ENCODE data around the gene NTF3.

GRCh38 chr12:5407034-5407856 is 24.7 kb upstream of the NTF3 start:
- TF ChIP-seq, protein P1, sequence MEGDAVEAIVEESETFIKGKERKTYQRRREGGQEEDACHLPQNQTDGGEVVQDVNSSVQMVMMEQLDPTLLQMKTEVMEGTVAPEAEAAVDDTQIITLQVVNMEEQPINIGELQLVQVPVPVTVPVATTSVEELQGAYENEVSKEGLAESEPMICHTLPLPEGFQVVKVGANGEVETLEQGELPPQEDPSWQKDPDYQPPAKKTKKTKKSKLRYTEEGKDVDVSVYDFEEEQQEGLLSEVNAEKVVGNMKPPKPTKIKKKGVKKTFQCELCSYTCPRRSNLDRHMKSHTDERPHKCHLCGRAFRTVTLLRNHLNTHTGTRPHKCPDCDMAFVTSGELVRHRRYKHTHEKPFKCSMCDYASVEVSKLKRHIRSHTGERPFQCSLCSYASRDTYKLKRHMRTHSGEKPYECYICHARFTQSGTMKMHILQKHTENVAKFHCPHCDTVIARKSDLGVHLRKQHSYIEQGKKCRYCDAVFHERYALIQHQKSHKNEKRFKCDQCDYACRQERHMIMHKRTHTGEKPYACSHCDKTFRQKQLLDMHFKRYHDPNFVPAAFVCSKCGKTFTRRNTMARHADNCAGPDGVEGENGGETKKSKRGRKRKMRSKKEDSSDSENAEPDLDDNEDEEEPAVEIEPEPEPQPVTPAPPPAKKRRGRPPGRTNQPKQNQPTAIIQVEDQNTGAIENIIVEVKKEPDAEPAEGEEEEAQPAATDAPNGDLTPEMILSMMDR (IDR thresholded peaks at IDR 0.05; ENCODE audit: low read depth, low read length, poor library complexity, severe bottlenecking) = no peak
- no peak for TF ChIP-seq EZH2phosphoT487 (IDR thresholded peaks at IDR 0.05; ENCODE audit: borderline replicate concordance, low read length)
